GM12864 (cell line): ENCODE data around the gene DNAJC5G.

Experiments used
- DNase-seq: peaks from one replicate; pipeline ENCODE4 v3.0.0-alpha.2; 2011; ENCODE audit warnings: low read depth
- H3K4me3 ChIP-seq: 2 replicates; pipeline ENCODE4 v1.5.1; 2011; ENCODE audit warnings: mild to moderate bottlenecking, low read depth, low read length, control low read depth
- CTCF ChIP-seq: IDR thresholded peaks from 2 replicates; pipeline ENCODE4 v1.5.1; 2011; ENCODE audit warnings: low read depth, mild to moderate bottlenecking, moderate library complexity, low read length, control low read depth, inconsistent platforms; ENCODE audit errors: missing control alignments

Gene DNAJC5G

GRCh38 chr2:27303093-27304025, 28.1 kb downstream of the DNAJC5G start:
- H3K4me3 ChIP-seq: peak overlapping the region; percentile 49
- DNase-seq: no peak
- TF ChIP-seq CTCF: peak; percentile 68

GRCh38 chr2:27304488-27305240, 29.4 kb downstream of the DNAJC5G start:
- no peak for TF ChIP-seq CTCF
- H3K4me3 ChIP-seq: no peak overlapping the region
- no peak for DNase-seq

GRCh38 chr2:27305516-27305915, 30.3 kb downstream of the DNAJC5G start:
- TF ChIP-seq CTCF: no peak

GRCh38 chr2:27306136-27306535, 30.9 kb downstream of the DNAJC5G start:
- H3K4me3 ChIP-seq: no peak overlapping the region
- DNase-seq: no peak
- no peak for TF ChIP-seq CTCF

More at GRCh38 chr2:27305516-27305915, 30.3 kb downstream of the DNAJC5G start:
- no peak for DNase-seq
- no peak overlapping the region for H3K4me3 ChIP-seq

GRCh38 chr2:27306573-27307286, 31.5 kb downstream of the DNAJC5G start:
- DNase-seq: no peak
- no peak overlapping the region for H3K4me3 ChIP-seq
- TF ChIP-seq CTCF: no peak

- no peak overlapping the region for H3K4me3 ChIP-seq
- DNase-seq: no peak
- no peak for TF ChIP-seq CTCF
Observed at GRCh38 chr2:27307287-27307544, 32.0 kb downstream of the DNAJC5G start.
